LNCaP clone FGC (cell line): ENCODE results near the gene TGM1.

Experiments used
- DNase-seq: peaks from one replicate; pipeline ENCODE4 v3.0.0-alpha.2; 2011; ENCODE audit warnings: low read depth
- H3K4me3 ChIP-seq: 2 replicates; pipeline ENCODE4 v1.5.1; 2011; ENCODE audit warnings: mild to moderate bottlenecking, low read depth, low read length, control low read depth
- CTCF ChIP-seq: IDR thresholded peaks from 2 replicates; pipeline ENCODE4 v1.5.1; 2012; ENCODE audit warnings: mild to moderate bottlenecking; ENCODE audit not compliant: control insufficient read depth, insufficient read depth; ENCODE audit errors: extremely low read depth

The TGM1 gene

GRCh38 chr14:24290746-24291145, 27.8 kb upstream of the TGM1 start:
- no peak for DNase-seq
- no peak overlapping the region for H3K4me3 ChIP-seq
- TF ChIP-seq CTCF, result no peak

DNA sequence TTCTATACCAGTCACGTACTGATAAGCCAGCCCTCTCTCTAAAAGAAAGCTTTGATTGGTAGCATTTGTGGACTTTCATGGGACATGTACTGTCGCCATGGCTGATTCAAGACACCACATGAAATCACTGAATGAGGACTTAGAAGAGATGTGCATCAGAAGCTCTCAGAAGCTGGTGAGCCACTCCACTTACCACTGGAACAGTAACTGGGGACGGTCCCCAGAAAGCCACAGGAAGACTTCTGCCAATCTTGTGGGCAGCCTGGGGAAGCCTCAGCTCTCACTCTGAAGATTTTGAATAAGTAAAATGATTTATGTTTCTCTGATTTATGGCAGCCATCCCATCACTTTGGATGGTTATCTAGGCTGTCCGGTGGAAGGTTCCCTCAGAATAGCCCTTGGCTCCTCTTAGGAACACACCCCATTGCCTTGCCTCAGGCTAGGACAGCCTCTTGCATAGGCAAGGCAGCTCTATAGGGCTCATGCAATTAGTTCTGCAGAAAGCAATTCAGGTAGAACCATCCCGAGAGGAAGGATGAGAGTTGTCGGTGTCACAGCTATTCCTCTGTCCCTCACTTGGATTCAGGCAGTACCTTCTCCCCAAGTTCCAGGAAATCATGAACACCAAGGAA, 26.8 kb upstream of the TGM1 start:
- no peak for TF ChIP-seq CTCF
- DNase-seq, result no peak
- no peak overlapping the region for H3K4me3 ChIP-seq

DNA sequence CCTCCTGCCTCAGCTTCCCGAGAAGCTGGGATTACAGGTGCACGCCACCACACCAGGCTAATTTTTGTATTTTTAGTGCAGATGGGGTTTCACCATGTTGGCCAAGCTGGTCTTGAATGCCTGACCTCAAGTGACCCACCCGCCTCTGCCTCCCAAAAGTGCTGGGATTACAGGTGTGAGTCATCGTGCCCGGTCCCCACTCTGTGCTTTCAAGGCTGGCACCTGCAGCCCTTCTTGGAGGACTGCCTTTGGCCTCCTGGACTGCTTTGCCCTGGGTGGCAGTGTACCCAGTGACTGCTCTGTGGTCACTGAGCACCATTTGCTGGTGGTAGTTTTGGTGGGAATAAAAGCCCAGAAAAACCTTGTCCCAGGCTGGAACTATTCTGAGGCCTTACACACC, 24.0 kb upstream of the TGM1 start:
- no peak overlapping the region for H3K4me3 ChIP-seq
- no peak for DNase-seq
- no peak for TF ChIP-seq CTCF

DNA sequence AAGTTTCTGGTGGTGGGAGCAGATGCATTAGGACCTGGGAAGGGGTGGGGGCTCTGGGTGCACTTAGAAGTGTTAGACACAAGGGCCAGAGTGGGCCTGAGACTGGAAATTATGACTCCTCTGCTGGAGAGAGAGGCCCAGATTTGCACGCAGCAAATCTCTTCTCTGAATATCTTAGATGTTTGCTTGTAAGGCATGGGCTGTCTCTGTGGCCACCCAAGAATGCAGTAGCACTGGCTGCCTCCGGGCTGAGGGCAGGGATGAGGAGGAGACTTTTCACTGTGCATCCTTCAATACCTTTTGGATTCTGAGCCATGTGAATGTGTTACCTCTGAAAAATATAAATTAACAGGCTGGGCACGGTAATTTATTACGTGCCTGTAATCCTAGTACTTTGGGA, 22.4 kb upstream of the TGM1 start:
- TF ChIP-seq CTCF, result no peak
- no peak for DNase-seq
- no peak overlapping the region for H3K4me3 ChIP-seq

DNA sequence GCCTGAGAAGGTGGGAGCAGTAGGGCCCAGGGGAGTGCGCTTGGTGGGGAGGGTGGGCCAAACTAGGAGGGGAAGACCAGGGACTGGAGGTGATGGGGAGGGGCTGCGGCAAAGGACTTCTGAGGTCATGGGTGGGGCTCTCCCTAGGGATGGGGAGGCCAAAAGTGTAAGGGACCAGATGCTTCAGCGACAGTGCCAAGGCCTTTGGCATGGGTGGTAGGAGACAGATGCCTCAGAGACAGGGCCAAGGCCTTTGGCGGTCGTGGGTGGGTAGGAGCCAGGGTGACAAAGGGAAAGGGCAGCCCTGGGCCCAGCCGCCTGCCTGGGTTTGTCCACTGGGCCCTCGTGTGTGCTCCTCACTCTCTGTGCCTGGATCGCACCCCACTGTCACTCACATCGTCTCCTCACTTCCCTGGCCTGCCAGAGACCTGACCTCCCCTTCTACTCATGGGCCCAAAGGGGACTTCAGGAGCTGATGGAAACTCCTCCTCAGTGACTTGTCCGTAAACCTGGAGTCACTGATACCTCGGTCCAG, 21.6 kb upstream of the TGM1 start:
- no peak for DNase-seq
- TF ChIP-seq CTCF, result no peak
- no peak overlapping the region for H3K4me3 ChIP-seq

- H3K4me3 ChIP-seq, result no peak overlapping the region
- DNase-seq, result no peak
- no peak for TF ChIP-seq CTCF
These were observed 21.0 kb upstream of the TGM1 start for GRCh38 chr14:24283796-24284460.
